ENCODE data around the gene BDKRB2.

DNA sequence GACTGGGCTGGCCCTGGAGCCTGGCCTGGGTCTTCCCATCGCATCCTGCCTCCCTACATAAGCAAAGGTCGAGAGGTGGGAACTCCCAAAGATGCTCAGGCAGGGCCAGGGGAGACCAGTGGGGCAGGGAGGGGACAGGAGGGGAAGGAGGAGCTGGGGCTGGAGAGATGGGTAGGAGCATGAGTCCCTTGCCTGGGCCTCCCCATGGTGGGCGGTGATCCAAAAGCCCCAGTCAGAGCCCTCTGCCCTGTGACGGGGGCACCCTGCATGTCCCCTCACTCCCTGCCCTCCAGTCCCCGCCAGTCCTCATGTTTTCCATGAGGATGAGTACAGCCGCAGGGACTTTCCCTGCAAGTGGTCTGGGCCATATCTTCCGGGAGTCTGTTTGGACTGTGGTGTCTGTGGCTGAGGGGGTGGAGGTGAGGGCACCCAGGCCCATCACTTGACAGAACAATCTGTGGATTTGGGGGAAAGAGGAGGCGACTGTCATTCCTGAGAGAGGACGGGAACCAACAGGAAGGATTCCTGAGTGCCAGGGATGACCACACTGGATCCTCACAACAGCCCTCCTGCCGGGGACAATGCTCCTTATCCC lies 9.3 kb downstream of the BDKRB2 start:
- TF ChIP-seq CTCF (IDR thresholded peaks at IDR 0.05): no peak
- TF ChIP-seq REST (IDR thresholded peaks at IDR 0.05; ENCODE audit: insufficient read depth in 1 of 2, low read depth in 2 of 2, low read length in 1 of 2): no peak
- TF ChIP-seq POLR2AphosphoS5 (IDR thresholded peaks at IDR 0.05; ENCODE audit: low read depth, low read length): no peak
- TF ChIP-seq SIN3A (IDR thresholded peaks at IDR 0.05; ENCODE audit: borderline replicate concordance, insufficient read depth, low read depth, low read length): no peak
